ENCODE measurements around the gene ARL5C.

DNA sequence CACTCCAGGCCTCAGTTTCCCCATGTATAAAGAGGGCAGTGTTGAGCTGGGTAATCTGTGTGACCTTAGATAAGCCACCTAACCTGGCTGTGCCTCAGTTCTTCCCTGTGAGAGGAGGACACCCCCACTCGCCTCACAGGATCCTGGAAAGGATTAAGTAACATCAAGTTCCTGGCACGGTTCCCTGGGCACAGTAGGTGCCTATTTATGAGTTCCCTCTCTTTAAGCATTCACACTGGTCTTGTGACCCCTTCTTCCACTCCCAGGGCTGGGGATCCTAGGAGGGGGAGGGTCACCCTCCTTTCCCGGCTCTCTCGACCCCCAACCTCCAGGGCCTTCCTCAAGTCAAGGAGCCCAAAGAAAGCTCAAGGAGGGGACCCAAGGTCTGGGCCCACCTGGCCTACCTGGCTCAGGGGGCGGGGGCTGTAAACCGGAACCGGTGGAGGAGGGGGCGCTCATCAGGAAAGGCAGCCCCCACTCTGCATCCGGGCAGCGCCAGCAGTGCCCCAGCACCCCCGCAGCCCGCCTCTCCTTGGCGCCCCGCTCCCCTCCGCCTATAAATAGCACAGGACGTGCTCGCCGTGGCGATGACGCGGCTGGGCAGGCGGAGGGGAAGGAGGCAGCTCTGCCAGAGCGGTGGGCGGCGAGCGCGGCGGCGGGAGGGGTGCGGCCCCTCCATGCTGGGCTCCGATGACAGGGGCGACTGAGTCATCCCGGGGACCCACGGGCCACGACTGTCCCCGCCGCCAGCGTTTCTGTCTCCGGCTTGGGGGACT lies 43.5 kb upstream of the ARL5C start:
- TF ChIP-seq, protein P1, sequence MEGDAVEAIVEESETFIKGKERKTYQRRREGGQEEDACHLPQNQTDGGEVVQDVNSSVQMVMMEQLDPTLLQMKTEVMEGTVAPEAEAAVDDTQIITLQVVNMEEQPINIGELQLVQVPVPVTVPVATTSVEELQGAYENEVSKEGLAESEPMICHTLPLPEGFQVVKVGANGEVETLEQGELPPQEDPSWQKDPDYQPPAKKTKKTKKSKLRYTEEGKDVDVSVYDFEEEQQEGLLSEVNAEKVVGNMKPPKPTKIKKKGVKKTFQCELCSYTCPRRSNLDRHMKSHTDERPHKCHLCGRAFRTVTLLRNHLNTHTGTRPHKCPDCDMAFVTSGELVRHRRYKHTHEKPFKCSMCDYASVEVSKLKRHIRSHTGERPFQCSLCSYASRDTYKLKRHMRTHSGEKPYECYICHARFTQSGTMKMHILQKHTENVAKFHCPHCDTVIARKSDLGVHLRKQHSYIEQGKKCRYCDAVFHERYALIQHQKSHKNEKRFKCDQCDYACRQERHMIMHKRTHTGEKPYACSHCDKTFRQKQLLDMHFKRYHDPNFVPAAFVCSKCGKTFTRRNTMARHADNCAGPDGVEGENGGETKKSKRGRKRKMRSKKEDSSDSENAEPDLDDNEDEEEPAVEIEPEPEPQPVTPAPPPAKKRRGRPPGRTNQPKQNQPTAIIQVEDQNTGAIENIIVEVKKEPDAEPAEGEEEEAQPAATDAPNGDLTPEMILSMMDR (IDR thresholded peaks at IDR 0.05): no peak
- TF ChIP-seq POLR2A (IDR thresholded peaks at IDR 0.05): no peak

Data from esophagus squamous epithelium (tissue), 4 donors.